ENCODE results near the gene LRRC75A.
"Not testable (repeated sequence)": the region's sequence is repeated elsewhere in the genome, so short reads cannot be mapped to it uniquely, and the experiment has no call there.

LRRC75A gene

DNA sequence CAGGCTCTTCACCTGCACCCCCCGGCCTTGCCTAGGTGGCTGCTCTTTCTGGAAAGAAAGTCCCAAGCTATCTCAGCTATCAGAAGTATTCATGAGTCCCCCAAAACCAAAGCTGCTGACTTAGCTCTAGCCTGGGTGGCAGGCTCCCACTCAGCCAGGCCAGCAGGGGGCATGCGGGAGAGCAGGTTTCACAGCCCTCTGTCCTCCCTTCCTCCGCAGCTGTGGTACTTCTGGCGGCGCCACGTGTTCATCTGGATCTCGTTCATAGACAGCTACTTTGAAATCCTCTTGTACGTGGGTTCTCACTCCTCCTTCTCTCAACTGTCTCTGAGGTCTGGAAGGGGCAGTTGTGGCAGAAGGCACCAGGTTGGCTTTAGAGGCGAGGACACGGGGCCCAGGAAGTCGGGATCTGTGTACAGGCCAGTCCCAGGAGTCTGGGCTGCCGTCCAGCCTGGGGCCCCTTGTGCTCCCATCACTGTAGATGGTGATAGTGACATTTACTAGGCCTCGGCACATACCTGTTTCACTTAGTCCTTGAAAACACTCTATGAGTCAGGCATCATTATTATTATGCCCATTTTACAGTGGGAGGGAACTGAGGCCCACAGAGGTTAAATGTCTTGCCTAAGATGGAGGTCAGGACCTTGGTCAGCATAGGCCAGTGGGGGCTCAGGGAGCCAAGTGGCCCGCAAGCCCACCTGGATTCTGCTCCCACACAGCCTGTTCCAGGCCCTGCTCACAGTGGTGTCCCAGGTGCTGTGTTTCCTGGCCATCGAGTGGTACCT is 63.7 kb downstream of the LRRC75A start:
- DNase-seq: no peak

DNA sequence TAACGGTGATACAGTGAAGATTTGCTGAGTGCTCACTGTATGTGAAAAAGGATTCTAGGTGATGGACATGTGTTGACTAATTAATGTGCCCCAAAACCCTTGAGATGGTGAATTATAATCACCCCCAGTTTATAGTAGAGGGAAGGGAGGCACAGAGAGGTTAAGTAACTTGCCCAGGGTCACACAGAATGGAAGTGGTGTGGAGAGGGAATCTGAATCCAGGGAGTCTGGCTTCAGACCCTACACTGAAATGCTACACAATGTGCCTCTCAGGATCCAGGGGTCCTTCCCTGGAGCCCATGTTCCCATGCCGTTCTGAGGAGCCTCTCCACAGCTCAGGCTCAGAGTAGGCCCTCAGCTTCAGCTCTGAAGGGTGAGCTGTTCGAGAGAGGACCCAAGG is 65.0 kb downstream of the LRRC75A start:
- DNase-seq: no peak

DNA sequence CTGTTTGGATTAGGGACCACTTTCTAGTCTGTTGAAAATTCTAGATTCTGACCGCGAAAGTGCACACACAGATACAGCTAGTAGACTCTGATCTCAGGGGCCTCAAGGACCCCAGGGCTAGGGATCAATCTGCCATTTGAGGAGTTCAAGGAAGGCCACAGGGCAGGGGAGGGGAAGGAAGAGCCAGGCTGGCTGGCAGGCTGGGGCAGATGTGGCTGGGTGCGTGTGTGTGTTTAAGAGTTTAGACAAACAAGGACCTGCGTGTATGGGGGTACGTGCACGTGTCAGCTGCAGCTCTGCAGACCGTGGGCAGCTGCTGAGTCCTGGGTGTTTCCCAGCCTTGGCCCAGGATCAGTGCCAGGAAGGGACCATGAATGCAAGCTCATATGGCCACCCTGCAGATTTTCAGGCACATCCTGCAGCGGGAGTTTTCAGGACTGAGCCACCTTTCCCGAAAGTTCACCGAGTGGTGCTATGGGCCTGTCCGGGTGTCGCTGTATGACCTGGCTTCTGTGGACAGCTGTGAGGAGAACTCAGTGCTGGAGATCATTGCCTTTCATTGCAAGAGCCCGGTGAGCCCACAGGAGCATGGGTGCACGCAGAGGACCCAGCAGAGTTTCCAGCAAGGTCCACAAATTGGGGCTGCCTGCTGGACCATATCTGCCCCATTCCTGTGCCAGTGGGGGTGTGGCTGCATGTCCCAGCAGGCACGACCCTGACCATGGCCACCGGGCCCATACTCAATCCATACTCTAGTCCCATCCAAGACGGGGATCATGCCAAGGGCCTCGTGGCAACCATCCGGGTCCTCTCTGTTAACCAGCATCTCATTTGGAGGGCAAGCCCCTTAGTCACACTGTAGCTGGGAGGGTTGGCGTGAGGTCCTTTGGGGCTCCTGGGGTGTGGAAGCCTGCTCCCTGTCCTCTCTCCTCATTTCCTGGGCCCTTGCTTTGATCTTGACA is 66.0 kb downstream of the LRRC75A start:
- no peak for DNase-seq

GRCh38 chr17:16425202-16425601 is 66.8 kb downstream of the LRRC75A start:
- no peak for DNase-seq

- DNase-seq: no peak
These were observed 68.6 kb downstream of the LRRC75A start for GRCh38 chr17:16423226-16423872.

DNA sequence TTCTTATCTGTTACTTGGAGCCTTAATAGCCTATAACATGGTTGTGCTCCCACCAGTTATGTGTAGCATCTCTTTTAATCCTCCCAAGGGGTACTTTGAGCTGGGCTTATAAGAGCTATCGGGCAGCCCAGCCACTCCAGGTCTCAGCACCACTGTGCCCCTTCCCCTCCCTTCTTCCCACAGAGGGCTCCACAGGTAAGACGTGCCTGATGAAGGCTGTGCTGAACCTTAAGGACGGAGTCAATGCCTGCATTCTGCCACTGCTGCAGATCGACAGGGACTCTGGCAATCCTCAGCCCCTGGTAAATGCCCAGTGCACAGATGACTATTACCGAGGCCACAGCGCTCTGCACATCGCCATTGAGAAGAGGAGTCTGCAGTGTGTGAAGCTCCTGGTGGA is 69.6 kb downstream of the LRRC75A start:
- DNase-seq: no peak

DNA sequence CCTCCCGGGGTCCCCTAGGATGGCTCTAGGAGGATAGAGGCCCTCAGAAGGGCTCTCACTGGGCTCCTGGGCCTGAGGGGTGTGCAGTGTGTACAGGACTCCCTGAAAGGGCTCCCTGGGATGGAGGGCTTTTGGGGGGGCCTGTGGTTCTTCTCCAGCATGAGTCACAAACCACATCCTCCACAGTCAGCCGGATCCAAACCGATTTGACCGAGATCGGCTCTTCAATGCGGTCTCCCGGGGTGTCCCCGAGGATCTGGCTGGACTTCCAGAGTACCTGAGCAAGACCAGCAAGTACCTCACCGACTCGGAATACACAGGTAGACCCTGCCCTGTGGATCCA is 72.1 kb downstream of the LRRC75A start:
- DNase-seq: no peak

- no peak for DNase-seq
These were observed 72.7 kb downstream of the LRRC75A start for GRCh38 chr17:16419074-16419928.

DNA sequence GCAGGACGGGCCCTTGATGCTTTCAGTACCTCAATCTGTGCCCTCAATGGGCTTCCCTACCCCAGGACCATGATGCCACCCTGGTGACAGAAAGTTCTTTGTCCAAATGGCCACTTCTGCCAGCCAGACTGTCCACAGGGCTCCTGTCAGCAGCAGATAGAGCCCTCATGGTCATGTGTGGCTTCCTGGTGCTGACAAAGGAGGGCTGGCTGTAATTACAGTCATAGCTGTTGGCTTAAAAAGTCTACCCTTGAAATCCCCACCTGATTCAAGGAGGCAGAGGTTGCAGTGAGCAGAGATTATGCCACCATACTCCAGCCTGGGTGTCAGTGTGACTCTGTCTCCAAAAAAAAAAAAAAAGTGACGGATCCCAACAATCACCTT is 73.3 kb downstream of the LRRC75A start:
- no peak for DNase-seq

- no peak for DNase-seq
These were observed 73.9 kb downstream of the LRRC75A start for GRCh38 chr17:16417896-16418684.

DNA sequence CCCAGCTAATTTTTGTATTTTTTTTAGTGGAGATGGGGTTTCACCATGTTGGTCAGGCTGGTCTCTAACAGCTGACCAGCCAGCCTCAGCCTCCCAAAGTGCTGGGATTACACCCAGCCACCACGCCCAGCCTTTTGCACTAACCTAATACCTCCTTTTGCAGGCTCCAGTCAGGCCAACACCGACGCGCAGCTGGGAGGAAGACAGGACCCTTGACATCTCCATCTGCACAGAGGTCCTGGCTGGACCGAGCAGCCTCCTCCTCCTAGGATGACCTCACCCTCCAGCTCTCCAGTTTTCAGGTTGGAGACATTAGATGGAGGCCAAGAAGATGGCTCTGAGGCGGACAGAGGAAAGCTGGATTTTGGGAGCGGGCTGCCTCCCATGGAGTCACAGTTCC is 74.6 kb downstream of the LRRC75A start:
- DNase-seq: no peak

DNA sequence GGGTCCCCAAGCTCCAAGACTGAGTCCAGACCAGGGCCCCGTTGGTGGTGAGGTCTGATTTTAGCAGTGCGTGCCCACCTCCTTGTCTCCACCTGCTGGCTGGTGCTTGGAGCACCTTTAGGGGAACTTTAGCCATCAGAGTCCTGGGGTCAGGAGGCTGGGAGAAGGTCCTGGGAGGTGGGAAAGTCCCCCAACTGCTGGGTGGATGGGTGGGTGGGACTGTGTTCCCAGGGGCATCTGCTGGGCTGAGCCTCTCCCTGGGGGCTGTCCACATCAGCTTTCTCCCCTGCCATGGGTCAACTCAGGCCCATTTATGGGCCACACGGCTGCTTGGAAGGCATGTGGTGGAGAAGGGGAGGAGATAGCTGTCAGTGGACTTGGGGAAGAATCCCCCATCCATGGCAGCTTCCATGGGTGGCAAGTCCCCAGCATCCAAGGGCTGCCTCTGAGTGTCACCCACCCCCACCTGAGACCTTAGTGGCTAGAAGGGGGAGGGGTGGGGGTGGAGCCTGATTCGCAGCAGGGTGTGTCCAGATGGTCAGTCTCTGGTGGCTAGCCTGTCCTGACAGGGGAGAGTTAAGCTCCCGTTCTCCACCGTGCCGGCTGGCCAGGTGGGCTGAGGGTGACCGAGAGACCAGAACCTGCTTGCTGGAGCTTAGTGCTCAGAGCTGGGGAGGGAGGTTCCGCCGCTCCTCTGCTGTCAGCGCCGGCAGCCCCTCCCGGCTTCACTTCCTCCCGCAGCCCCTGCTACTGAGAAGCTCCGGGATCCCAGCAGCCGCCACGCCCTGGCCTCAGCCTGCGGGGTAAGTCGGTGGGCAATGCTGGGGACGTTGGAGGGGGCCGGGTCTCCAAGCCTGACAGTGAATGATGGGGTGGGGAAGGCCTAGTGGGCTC is 76.7 kb downstream of the LRRC75A start, which contains the start of gene TRPV2:
Gene TRPV2 (plus strand): TSS at position 541 of the 894 bp plus-strand sequence. CDS start 2,098 bp downstream, outside the sequence.
- no peak for DNase-seq

- DNase-seq: no peak
These were observed 83.9 kb downstream of the LRRC75A start for GRCh38 chr17:16407911-16408588.

DNA sequence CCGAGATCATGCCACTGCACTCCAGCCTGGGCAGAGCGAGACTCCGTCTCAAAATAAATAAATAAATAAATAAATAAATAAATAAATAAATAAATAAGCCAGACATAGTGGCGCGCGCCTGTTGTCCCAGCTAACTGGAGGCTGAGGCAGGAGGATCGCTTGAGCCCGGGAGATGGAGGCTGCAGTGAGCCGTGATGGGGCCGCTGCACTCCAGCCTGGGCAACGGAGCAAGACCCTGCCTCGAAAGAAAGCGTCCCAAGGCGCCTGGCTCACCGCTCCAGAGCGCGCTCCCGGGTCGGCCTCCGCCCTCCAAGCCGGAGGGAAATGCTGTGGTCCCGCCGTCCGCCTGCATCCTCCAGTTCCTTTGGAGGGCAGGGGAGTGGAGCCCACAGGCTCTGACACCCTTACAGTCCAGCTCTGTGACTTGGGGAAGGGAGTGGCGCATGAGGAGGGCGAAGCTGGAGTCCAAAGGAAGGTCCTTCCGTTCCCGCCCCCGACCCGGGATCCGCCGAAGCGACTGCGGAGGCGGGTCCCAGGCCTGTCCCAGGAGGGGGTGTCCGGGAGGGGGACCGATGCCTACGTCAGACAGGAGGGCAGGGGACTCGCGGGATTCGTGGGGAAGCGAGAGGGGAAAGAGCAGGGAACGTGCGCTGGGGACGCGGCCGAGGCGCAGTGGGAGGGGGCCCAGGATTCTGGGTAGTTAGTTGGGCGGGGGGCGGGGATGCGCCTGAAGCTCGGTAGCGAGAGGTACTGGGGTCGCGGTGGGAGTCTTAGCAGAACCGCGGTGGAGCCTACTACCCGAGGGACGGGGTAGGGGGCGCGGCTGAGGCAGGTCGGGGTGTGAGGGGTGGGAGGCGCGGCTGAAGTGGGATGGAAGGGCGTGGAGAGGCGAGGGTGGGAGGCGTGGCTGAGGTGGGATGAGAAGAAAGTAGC is 85.0 kb downstream of the LRRC75A start:
- DNase-seq: no peak

- DNase-seq: not testable (repeated sequence)
These were observed 88.1 kb downstream of the LRRC75A start for GRCh38 chr17:16403847-16404246.

GRCh38 chr17:16398270-16399267 is 93.4 kb downstream of the LRRC75A start:
- DNase-seq: no peak

DNA sequence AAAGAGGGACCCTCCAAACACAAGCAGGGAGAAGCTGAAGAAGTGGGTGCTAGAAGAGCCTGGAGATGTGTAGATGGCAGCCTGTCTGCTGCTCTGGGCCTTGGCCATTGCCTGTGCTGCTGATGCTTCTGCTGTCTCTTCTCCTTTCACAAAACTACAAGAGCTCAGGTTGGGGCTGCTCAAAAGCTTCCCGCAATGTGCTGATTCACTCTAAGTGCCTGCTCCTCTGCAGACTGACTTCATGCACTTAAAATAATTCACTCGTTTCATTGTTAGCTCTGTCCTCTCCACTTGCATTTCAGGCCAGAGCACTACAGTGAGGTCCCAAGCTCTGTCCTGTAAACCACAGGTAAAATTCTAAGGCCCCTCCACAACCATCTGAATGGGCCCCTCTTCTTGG is 95.3 kb downstream of the LRRC75A start:
- not testable (repeated sequence) for DNase-seq
